Measurements from ENCODE around the gene ZBTB48. TPM values are rescaled to one million over a fixed set of nuclear protein-coding genes. Genes with fewer than 3 reads are reported as not detected.

The ZBTB48 gene
- polyA plus RNA-seq, 4 donors: 27.9 to 42.0 (median 35.7) TPM

GRCh38 chr1:6572653-6573383 lies 7.0 kb upstream of the ZBTB48 start:
- DNase-seq (ENCODE audit: low read depth in 4 of 4, low spot score in 2 of 4): no peak

- no peak for DNase-seq (ENCODE audit: low read depth in 4 of 4, low spot score in 2 of 4)
These were observed 5.7 kb upstream of the ZBTB48 start for GRCh38 chr1:6574025-6574620.

- DNase-seq (ENCODE audit: low read depth in 4 of 4, low spot score in 2 of 4): no peak
These were observed 5.0 kb upstream of the ZBTB48 start for GRCh38 chr1:6574818-6575217.

- no peak for DNase-seq (ENCODE audit: low read depth in 4 of 4, low spot score in 2 of 4)
These were observed 1.8 kb upstream of the ZBTB48 start for GRCh38 chr1:6577831-6578525.

- no peak for DNase-seq (ENCODE audit: low read depth in 4 of 4, low spot score in 2 of 4)
These were observed 995 bp upstream of the ZBTB48 start for GRCh38 chr1:6578624-6579373.

GRCh38 chr1:6580119-6580592 lies 362 bp downstream of the ZBTB48 start:
- DNase-seq (ENCODE audit: low read depth in 4 of 4, low spot score in 2 of 4): no peak

- DNase-seq (ENCODE audit: low read depth in 4 of 4, low spot score in 2 of 4): no peak
These were observed 1.0 kb downstream of the ZBTB48 start for GRCh38 chr1:6580593-6581409.

- DNase-seq (ENCODE audit: low read depth in 4 of 4, low spot score in 2 of 4): no peak
These were observed 1.9 kb downstream of the ZBTB48 start for GRCh38 chr1:6581561-6582305.

GRCh38 chr1:6582370-6582769 lies 2.6 kb downstream of the ZBTB48 start:
- DNase-seq (ENCODE audit: low read depth in 4 of 4, low spot score in 2 of 4): no peak

GRCh38 chr1:6584126-6585080 lies 4.6 kb downstream of the ZBTB48 start:
- DNase-seq (ENCODE audit: low read depth in 4 of 4, low spot score in 2 of 4): no peak

GRCh38 chr1:6585081-6585722 lies 5.4 kb downstream of the ZBTB48 start:
- no peak for DNase-seq (ENCODE audit: low read depth in 4 of 4, low spot score in 2 of 4)

GRCh38 chr1:6585841-6586240 lies 6.0 kb downstream of the ZBTB48 start:
- no peak for DNase-seq (ENCODE audit: low read depth in 4 of 4, low spot score in 2 of 4)

- DNase-seq (ENCODE audit: low read depth in 4 of 4, low spot score in 2 of 4): no peak
These were observed 6.6 kb downstream of the ZBTB48 start for GRCh38 chr1:6586404-6586816.

GRCh38 chr1:6587261-6588005 lies 7.6 kb downstream of the ZBTB48 start:
- DNase-seq (ENCODE audit: low read depth in 4 of 4, low spot score in 2 of 4): no peak

GRCh38 chr1:6588128-6588892 lies 8.5 kb downstream of the ZBTB48 start:
- DNase-seq (ENCODE audit: low read depth in 4 of 4, low spot score in 2 of 4): no peak

- no peak for DNase-seq (ENCODE audit: low read depth in 4 of 4, low spot score in 2 of 4)
These were observed 9.2 kb downstream of the ZBTB48 start for GRCh38 chr1:6588893-6589520.

Data from left renal cortex interstitium (tissue), 4 donors.